GM12892 (cell line): ENCODE measurements around the gene OR14A16. TPM values are rescaled to one million over a fixed set of nuclear protein-coding genes. Genes with fewer than 3 reads are reported as not detected.
A peak's percentile ranks its signal among the peaks of the same experiment; 100 is the strongest.

Experiments used
- DNase-seq: peaks from one replicate; pipeline ENCODE4 v3.0.0; 2011; ENCODE audit not compliant: insufficient read length
- FAIRE-seq: peaks from 2 replicates; lab custom pipeline; 2011; peaks lifted over from hg19 to GRCh38; lab: Jason Lieb, UNC
- POLR2A ChIP-seq: IDR thresholded peaks from 2 replicates; pipeline ENCODE4 v1.6.1; 2011; ENCODE audit warnings: low read depth, low read length, control low read depth
- POLR2AphosphoS5 ChIP-seq: IDR thresholded peaks from 2 replicates; pipeline ENCODE4 v1.6.1; 2011; ENCODE audit warnings: low read depth, low read length, control low read depth
- TAF1 ChIP-seq: IDR thresholded peaks from 2 replicates; pipeline ENCODE4 v1.6.1; 2011; ENCODE audit warnings: low read depth, mild to moderate bottlenecking, control low read depth, low read length, borderline replicate concordance
- polyA plus RNA-seq: library from polyadenylated mRNA; unstranded; fragments of >200 nt; gene quantifications from one replicate; pipeline ENCODE4 v1.2.1, GENCODE V29; 2012; ENCODE audit warnings: missing spikeins, inconsistent platforms; ENCODE audit not compliant: missing spikeins

OR14A16 gene
- polyA plus RNA-seq, result not detected

DNA sequence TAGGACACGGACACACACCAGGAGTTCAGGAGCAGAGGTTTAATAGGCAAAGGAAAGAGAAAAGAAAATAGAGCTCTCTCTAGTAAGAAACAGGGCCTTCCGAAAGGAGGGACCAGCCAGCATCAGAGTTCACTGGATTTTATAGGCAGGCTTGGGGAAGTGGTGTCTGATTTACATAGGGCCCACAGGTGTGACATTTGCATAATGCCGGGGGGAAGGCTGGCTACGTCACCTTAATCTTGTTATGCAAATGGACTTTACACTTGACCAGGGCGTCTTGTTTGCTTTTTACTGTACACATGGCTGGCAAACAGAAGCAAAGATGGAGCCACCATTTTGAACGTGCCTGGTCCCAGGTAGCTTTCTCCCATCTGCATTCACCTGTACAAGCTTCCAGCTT lies at the start of gene OR14A16:
Gene OR14A16 (minus strand): TSS at position 97 of the 400 bp plus-strand sequence. CDS start 8,390 bp downstream, outside the sequence.
- TF ChIP-seq TAF1 (no peak), POLR2A (no peak), POLR2AphosphoS5 (no peak)
- DNase-seq (no peak), FAIRE-seq (no peak)

DNA sequence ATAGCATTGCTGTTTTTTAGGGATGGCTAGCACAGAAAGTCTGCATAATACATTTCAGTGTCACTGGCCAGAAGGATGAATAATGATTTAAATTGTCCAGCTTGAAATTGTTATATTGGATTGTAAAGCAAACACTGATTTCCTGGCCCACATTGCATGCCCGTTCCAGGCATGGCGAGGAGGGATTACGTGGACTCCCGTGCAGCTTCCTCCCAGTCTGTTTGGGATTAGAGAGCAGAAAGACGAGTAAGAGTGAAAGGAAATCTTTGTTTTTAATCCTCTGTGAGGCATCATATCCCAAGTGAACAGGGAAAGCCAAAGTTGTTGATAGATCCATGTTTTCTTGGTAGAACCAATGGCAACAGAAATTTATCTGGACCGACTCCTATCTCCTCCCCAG lies 41.5 kb upstream of the OR14A16 start:
- DNase-seq, result no peak
- TF ChIP-seq POLR2AphosphoS5, result no peak
- TF ChIP-seq POLR2A, result no peak
- TF ChIP-seq TAF1, result no peak
- no peak for FAIRE-seq

DNA sequence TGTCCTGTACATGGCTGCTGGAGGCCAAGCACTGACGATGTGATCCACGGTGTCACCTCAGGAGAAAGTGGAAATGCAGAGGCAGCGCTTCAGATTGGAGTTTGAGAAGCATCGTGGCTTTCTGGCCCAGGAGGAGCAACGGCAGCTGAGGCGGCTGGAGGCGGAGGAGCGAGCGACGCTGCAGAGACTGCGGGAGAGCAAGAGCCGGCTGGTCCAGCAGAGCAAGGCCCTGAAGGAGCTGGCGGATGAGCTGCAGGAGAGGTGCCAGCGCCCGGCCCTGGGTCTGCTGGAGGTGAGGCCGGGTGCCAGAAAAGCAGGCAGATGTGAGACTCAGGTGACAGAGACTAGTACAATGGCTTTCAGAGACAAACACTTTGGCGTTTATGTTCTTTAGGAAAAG lies 40.7 kb upstream of the OR14A16 start:
- no peak for DNase-seq

GRCh38 chr1:247862756-247863155 lies 38.8 kb upstream of the OR14A16 start:
- FAIRE-seq, result no peak
- no peak for TF ChIP-seq POLR2AphosphoS5
- no peak for TF ChIP-seq POLR2A
- TF ChIP-seq TAF1, result no peak
- no peak for DNase-seq

More for the DNA sequence above, 40.7 kb upstream of the OR14A16 start:
- FAIRE-seq, result no peak
- TF ChIP-seq POLR2AphosphoS5, result no peak
- no peak for TF ChIP-seq TAF1
- no peak for TF ChIP-seq POLR2A

DNA sequence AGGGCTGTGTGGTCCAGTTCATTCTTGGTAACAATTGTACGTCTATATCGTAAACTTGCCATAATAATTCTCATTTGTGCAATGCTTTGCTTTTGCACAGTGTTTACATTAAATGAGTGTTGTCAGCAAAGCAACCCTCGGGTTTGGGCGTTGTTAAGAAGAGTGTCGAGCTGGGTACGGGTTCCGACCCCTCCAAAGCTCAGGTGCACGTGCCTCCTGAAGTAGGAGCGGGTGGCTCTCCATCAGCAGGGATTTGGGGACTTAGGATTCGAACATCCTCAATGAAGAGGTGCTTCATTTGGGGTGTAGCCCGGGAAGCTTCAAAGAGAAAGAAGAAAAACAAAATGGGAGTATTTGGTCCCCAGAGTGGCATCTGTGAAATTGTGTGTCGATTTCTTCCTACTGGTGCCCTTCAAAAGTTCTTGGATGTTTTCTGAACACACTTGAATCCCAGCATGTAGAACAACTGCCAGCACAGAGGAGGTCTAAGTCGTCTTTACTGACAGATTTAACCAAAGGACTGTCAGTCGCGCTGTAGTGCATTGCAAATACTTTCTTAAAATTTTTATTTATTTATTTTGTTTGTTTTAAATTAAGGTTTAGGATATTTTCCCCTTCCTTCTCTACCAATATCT lies 34.2 kb upstream of the OR14A16 start:
- DNase-seq (no peak), FAIRE-seq (no peak)

GRCh38 chr1:247857069-247857984 lies 33.4 kb upstream of the OR14A16 start, which contains the start of gene TRIM58:
Gene TRIM58, plus strand, starts transcription at chr1:247857187. Its CDS starts 60 bp downstream, at chr1:247857247.
- TF ChIP-seq TAF1 (no peak), POLR2A (no peak), POLR2AphosphoS5 (no peak)
- FAIRE-seq (no peak), DNase-seq (peak; percentile 27)

More for the DNA sequence above, 34.2 kb upstream of the OR14A16 start:
- no peak for TF ChIP-seq TAF1
- TF ChIP-seq POLR2AphosphoS5, result no peak
- no peak for TF ChIP-seq POLR2A

GRCh38 chr1:247855911-247856310 lies 32.0 kb upstream of the OR14A16 start:
- FAIRE-seq (no peak), DNase-seq (no peak)
- TF ChIP-seq POLR2A (no peak), POLR2AphosphoS5 (no peak), TAF1 (no peak)

- TF ChIP-seq TAF1 (no peak), POLR2AphosphoS5 (no peak), POLR2A (no peak)
- DNase-seq, result no peak
- FAIRE-seq, result no peak
Measured at GRCh38 chr1:247854899-247855545, 31.1 kb upstream of the OR14A16 start.

- FAIRE-seq, result no peak
- no peak for TF ChIP-seq POLR2A
- TF ChIP-seq POLR2AphosphoS5, result no peak
- TF ChIP-seq TAF1, result no peak
- DNase-seq, result no peak
Measured at GRCh38 chr1:247849616-247850015, 25.7 kb upstream of the OR14A16 start.

GRCh38 chr1:247848346-247848745 lies 24.4 kb upstream of the OR14A16 start:
- DNase-seq, result no peak

DNA sequence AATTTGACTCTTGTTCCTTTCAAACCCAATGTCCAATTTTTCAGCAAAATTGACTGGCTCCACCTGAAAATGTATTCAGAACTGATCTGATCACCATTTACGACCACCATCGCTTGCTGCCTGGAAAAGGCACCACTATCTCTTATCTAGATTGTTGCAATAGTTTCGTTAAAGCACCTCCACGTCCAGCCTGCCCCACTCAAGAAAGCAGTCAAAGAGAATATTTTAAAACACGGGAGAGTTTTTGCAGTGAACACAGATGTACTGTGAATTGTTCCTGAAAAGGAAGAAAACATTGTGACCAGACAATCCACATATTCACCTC lies 21.7 kb upstream of the OR14A16 start:
- FAIRE-seq, result no peak
- no peak for DNase-seq

More at GRCh38 chr1:247848346-247848745, 24.4 kb upstream of the OR14A16 start:
- TF ChIP-seq POLR2A, result no peak
- no peak for TF ChIP-seq POLR2AphosphoS5
- no peak for TF ChIP-seq TAF1
- FAIRE-seq, result no peak

More for the DNA sequence above, 21.7 kb upstream of the OR14A16 start:
- TF ChIP-seq POLR2A, result no peak
- TF ChIP-seq POLR2AphosphoS5, result no peak
- TF ChIP-seq TAF1, result no peak
